ENCODE results near the gene AKR1C3.
"Not testable (repeated sequence)": the region's sequence is repeated elsewhere in the genome, so short reads cannot be mapped to it uniquely, and the experiment has no call there.

The AKR1C3 gene

GRCh38 chr10:5094265-5095205 is at the start of gene AKR1C3:
Gene AKR1C3 (plus strand): TSS chr10:5094414. CDS start chr10:5094445, 31 bp downstream.
- peak; percentile 92 for ATAC-seq
- TF ChIP-seq ZNF70 (CRISPR knock-in tag; IDR thresholded peaks at IDR 0.05): no peak
- no peak for TF ChIP-seq ZNF8 (CRISPR knock-in tag; IDR thresholded peaks at IDR 0.05)
- TF ChIP-seq TSHZ2 (CRISPR knock-in tag; IDR thresholded peaks at IDR 0.05): no peak
- no peak for TF ChIP-seq POU6F1 (CRISPR knock-in tag; IDR thresholded peaks at IDR 0.05; ENCODE audit: borderline replicate concordance, low read depth)
- TF ChIP-seq ISL1 (CRISPR knock-in tag; IDR thresholded peaks at IDR 0.05): no peak
- TF ChIP-seq RARB (CRISPR knock-in tag; IDR thresholded peaks at IDR 0.05): no peak
- no peak for TF ChIP-seq TOX (CRISPR knock-in tag; IDR thresholded peaks at IDR 0.05; ENCODE audit: borderline replicate concordance)
- TF ChIP-seq ESRRG (CRISPR knock-in tag; IDR thresholded peaks at IDR 0.05): no peak
- no peak for TF ChIP-seq ZC3H10 (CRISPR knock-in tag; IDR thresholded peaks at IDR 0.05)

GRCh38 chr10:5045095-5045494 is 49.1 kb upstream of the AKR1C3 start:
- no peak for ATAC-seq
- TF ChIP-seq ZNF70 (CRISPR knock-in tag; IDR thresholded peaks at IDR 0.05) (no peak), CSDC2 (CRISPR knock-in tag; IDR thresholded peaks at IDR 0.05) (no peak), CREB5 (CRISPR knock-in tag; IDR thresholded peaks at IDR 0.05; ENCODE audit: low read depth) (no peak), ESRRG (CRISPR knock-in tag; IDR thresholded peaks at IDR 0.05) (no peak), TOX (CRISPR knock-in tag; IDR thresholded peaks at IDR 0.05; ENCODE audit: borderline replicate concordance) (no peak)

- TF ChIP-seq BACH2 (CRISPR knock-in tag; IDR thresholded peaks at IDR 0.05; ENCODE audit: borderline replicate concordance) (no peak), TCF4 (CRISPR knock-in tag; IDR thresholded peaks at IDR 0.05; ENCODE audit: borderline replicate concordance) (no peak), SNAI2 (CRISPR knock-in tag; IDR thresholded peaks at IDR 0.05) (no peak), ZFP30 (CRISPR knock-in tag; IDR thresholded peaks at IDR 0.05) (no peak), ZFP3 (CRISPR knock-in tag; IDR thresholded peaks at IDR 0.05) (no peak), TSHZ2 (CRISPR knock-in tag; IDR thresholded peaks at IDR 0.05) (no peak)
- no peak for ATAC-seq
Measured at GRCh38 chr10:5046410-5046809, 47.8 kb upstream of the AKR1C3 start.

- ATAC-seq: not testable (repeated sequence)
Measured at GRCh38 chr10:5047055-5047454, 47.2 kb upstream of the AKR1C3 start.

Measured in SK-N-SH treated with all-trans-retinoic acid at 6 μM for 48 hours (cell line).